ENCODE results near the gene TSPAN33.
"Not testable (repeated sequence)": the region's sequence is repeated elsewhere in the genome, so short reads cannot be mapped to it uniquely, and the experiment has no call there.

Gene TSPAN33

GRCh38 chr7:129170441-129171021 lies 26.0 kb downstream of the TSPAN33 start:
- DNase-seq = no peak

DNA sequence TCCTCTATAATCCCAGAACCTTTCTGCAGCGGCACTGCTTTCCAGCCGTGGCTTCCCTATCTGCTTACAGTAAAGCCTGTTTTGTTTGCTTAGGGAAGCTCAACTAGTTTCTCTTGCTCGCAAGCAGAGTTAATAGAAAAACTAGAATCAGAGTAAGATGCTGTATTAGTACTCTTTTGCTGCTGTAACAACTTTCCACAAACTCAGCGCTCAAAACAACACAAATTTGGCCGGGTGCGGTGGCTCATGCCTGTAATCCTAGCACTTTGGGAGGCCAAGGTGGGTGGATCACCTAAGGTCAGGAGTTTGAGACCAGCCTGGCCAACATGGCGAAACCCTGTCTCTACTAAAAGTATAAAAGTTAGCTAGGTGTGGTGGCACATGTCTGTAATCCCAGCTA lies 29.4 kb downstream of the TSPAN33 start:
- not testable (repeated sequence) for DNase-seq

- DNase-seq = no peak
These were observed 32.6 kb downstream of the TSPAN33 start for GRCh38 chr7:129176916-129177710.

- DNase-seq = no peak
These were observed 40.6 kb downstream of the TSPAN33 start for GRCh38 chr7:129184981-129185670.

DNA sequence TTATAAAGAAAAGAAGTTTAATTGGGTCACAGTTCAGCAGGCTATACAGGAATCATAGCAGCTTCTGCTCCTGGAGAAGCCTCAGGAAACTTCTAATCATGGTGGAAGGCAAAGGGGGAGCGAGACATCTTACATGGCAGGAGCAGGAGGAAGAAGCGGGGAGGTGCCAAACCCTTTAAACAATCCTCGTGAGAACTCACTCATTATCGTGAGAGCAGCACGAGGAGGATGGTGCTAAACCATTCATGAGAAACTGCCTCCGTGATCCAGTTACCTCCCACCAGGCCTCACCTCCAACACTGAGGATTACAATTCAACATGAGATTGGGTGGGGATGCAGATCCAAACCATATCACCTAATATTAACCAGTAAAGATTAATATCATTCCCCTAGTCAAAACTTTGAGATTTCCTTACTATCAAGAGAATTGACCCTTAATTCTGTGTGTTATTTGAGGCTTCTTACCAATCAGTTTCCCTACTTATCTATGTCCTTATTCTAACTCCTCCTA lies 42.3 kb downstream of the TSPAN33 start:
- DNase-seq = no peak

- no peak for DNase-seq
These were observed 43.3 kb downstream of the TSPAN33 start for GRCh38 chr7:129187681-129188371.

- no peak for DNase-seq
These were observed 43.9 kb downstream of the TSPAN33 start, which contains the start of gene SMO for GRCh38 chr7:129188372-129188891. Gene SMO (plus strand): TSS chr7:129188633. CDS start chr7:129189152, 519 bp downstream.

DNA sequence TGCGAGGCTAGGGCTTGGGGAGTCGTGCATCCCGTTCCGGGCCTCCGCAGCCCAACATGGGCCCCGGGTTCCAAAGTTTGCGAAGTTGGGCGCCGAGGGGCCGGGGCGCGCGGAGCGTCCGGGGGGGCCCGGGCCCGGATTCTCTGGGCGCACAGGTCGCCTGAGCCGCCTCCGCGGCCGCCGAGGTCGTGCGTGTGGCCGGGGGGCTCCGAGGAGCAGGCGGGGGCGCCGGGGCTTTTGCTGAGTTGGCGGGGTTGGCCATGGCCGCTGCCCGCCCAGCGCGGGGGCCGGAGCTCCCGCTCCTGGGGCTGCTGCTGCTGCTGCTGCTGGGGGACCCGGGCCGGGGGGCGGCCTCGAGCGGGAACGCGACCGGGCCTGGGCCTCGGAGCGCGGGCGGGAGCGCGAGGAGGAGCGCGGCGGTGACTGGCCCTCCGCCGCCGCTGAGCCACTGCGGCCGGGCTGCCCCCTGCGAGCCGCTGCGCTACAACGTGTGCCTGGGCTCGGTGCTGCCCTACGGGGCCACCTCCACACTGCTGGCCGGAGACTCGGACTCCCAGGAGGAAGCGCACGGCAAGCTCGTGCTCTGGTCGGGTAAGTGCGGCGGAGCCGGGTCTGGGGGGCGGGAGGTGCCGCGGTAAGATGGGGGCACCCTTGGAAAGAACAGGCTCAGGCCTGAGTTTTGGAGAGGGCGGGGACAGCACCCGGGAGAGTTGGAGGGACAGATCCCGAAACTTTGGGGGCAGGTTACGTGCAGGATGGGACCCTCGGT lies 44.6 kb downstream of the TSPAN33 start:
- no peak for DNase-seq

DNA sequence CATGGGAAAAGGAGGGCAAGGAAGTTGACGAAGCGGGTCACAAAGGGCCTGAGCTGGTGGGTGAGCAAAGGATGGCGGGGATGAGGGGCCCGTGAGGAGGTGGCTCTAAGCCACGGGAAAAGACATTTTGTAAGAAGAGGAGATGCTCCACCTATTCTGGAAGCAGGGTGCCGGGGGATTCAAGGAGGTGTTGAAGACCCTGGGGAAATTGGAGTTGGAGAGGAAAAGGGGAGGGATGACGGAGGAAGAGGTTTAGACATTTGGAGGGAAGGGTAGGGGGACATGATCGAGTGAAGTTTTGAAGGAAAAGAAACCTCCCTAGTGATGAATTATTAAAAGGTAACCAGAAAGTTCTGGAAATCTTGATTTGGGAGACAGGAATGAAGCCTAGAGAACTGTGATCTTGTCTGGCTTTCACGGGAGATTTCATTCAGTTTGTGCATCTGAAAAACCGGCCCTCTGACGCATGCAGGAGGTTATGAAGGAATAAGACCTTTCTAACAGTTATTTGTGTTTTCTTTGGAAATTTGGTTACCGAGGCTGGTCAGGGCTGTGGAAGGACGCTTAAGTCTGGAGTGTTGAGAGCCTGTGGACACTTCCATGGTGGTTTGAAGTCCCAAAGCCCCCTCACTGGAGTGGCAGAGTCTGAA lies 45.3 kb downstream of the TSPAN33 start:
- DNase-seq = no peak

DNA sequence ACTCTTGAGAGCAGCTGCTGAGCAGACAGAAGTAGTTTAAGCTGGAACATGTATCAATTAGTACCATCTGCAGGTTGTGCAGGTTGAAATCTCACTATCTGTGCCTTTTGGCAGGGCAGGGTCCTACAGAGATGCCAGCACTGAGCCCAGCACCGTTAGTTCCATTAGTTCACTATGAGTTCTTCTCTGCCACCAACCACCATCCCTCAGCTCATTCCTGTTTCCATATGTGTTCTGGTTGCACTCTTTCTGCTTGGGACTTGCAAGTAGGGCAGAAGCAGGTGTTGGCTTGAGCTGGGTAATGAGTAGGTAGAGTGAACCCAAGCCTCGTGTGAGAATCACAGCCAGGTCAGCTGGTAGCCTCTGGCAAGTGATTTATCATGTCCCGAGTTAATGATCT lies 46.8 kb downstream of the TSPAN33 start:
- DNase-seq = no peak

DNA sequence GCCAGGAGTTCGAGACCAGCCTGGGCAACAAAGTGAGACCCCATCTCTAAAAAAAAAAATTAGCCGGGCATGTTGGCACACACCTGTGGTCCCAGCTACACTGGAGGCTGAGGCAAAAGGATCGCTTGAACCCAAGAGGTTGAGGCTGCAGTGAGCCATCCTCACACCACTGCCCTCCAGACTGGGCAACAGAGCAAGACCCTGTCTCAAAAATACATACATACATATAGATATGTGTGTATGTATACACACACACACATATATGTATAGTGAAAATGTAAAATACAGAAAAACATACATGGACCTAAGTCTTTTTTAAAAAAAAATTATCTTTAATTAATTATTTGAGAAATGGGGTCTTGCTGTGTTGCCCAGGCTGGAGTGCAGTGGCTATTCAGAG lies 49.4 kb downstream of the TSPAN33 start:
- no peak for DNase-seq

GRCh38 chr7:129197771-129198170 lies 53.3 kb downstream of the TSPAN33 start:
- DNase-seq = no peak

DNA sequence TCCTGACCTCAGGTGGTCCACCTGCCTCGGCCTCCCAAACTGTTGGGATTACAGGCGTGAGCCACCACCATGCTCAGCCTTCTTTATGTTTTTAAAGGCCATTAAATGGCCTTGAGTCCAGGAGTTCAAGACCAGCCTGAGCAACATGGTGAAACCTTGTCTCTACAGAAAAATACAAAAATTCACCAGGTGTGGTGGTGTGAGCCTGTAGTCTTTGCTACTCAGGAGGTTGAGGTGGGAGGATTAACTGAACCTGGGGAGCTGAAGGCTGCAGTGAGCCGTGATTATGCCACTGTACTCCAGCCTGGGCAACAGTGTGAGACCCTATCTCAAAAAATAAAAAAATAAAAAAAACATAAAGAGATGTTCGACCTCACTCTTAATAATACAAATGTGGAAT lies 54.9 kb downstream of the TSPAN33 start:
- no peak for DNase-seq

- no peak for DNase-seq
These were observed 57.7 kb downstream of the TSPAN33 start for GRCh38 chr7:129202058-129202777.

GRCh38 chr7:129203050-129203741 lies 58.7 kb downstream of the TSPAN33 start:
- no peak for DNase-seq

GRCh38 chr7:129205126-129205818 lies 60.8 kb downstream of the TSPAN33 start:
- no peak for DNase-seq

- DNase-seq = no peak
These were observed 61.7 kb downstream of the TSPAN33 start for GRCh38 chr7:129205987-129206785.

DNA sequence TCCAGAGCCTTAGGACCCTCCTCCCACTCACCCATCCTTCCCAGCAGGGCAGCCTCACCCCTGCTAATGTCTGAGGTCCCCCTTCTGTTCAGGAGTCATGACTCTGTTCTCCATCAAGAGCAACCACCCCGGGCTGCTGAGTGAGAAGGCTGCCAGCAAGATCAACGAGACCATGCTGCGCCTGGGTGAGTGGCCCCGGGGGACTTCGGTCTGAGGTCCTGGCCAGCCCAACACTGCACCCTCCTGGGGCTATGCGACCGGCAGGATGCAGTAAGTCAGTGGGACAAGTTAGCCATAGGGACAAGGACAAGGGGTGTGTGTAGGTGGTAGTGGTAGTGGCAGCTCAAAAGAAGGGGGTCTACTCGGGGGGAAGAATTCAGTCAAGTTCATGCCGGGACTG lies 64.2 kb downstream of the TSPAN33 start:
- no peak for DNase-seq
